A172 (cell line): ENCODE results near the gene PTPRG. TPM values are rescaled to one million over a fixed set of nuclear protein-coding genes. Genes with fewer than 3 reads are reported as not detected.

Experiments
- DNase-seq: peaks from one replicate; pipeline ENCODE4 v3.0.0-alpha.2; 2015; ENCODE audit warnings: low spot score
- total RNA-seq: library from RNA; depleted of rRNA; stranded (reverse); fragments of >200 nt; shearing (Covaris generic); gene quantifications from 2 replicates; pipeline ENCODE4 v1.2.3, GENCODE V29; 2014

The PTPRG gene
- total RNA-seq, 1 experiment from 2014 or later, result 7.3 TPM

DNA sequence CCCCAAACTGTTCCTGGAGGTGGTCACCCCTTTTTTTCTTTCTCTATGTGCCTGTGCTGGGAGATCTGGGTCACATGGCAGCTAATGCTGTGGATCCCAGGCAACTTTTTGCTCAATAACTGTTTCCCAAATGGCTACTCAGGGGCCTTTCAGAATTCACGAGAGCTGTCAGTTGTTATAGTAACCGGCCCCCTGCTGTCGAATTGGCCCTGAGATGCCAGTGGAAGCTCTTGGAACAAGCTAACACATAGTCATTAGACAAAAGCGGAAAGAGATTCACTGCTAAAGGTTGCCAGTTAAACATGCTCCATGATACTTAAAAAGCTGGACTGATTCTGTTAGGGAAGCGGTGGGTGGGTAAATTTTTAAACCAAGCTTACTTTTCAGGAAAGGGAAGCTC lies 667.8 kb downstream of the PTPRG start:
- DNase-seq, result no peak

DNA sequence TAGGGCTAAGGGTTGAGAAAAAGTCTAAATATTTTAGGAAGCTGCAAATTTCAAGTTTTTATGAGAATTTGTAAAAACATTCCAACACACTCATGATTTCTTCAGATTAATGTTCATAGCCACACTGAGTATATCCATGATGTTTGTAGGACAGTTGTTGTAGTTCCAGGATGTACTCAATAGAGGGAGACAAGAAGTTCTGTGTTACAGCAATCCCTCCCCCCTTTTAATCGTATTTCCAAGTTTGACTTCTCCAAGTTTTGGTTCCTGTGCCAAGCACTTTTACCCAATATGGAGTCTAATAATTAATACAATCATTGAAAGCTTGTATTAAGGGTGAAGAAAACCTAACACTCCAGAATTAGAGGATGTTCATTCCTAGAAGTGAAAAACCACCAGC lies 668.5 kb downstream of the PTPRG start:
- DNase-seq, result no peak

DNA sequence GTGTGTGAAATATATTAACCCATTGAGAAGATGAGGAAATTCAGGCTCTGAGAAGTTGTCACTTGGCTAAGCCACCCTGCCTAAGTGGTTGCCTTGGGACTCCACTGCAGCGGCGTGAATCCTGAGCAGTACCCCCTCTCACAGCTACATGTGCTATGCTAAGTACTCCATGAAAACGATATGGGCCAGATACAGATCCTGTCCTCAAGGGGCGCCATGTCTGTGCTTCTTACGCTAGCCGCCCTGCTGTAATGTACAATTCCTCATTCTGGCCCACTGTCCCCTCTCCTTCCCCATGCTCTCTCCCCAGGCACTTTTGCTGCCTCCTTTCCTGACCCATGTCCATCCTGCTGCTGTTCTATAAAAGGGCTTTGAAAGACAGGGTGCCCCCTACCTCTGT lies 671.7 kb downstream of the PTPRG start:
- no peak for DNase-seq

DNA sequence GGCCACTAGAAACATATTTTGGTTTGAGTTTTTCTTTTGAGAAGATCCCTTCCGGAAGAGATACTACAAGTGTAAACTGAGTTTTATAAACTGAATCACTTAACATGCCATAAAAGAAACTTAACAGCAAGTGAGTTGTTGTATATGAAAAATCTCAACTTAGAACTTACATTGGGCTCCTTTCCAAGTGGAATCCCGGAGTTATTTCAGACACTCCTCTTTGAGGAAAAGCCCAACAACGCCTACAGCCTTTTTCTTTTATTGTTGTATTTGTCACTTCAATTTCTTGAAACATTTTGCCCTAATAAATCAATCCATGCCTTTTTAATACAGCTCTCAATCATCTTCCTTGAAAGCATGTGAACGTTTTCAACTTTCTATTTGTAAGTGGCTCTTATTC lies 674.6 kb downstream of the PTPRG start:
- no peak for DNase-seq

DNA sequence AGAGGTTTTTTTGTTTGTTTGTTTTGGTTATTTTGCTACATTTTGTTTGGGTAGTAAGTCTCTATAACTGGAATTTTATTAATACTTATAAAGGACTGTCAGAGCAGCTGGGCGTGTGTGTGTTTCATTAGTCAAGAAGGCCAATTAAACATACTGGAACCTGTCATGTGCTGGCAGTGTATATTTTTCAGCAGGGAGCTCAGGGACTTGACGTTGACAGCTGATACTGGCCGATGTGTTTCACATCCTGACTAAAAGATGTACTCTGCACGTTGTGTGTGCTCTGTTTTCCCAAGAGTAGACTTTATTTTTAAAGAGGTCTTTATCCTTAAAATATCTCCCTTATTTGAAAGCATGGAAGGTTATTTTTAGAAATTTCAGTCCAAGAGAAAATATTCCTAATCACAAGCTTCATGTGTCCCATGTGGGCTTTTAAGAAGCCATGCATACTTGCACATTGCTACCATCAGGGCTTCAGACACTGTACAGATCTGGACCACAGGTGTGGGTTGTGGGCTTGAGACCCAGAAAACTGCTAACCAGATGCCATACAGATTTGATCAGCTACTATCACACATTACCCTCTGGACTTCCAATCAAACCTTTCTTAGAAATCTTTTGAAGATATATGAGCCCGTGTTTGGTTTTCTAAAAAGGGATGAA lies 676.0 kb downstream of the PTPRG start:
- DNase-seq, result no peak

DNA sequence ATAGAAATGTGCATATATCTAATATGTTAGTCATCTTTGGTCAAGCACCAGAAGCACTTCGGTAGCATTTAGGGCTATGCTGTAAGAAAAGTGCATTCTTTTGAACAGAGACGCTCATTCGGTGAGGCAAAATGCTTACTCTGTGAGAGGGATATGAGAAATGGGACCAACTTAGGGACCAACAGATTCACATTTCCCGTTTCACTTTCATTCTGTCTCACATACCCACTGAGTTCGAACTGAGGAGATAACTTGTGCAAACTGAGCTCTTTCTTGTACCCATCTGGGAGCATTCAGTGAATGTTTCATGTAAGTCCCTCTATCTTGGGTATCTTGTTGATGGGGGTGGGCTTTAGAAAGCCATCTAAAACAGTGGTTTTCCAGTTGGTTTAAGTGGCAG lies 676.6 kb downstream of the PTPRG start:
- no peak for DNase-seq

DNA sequence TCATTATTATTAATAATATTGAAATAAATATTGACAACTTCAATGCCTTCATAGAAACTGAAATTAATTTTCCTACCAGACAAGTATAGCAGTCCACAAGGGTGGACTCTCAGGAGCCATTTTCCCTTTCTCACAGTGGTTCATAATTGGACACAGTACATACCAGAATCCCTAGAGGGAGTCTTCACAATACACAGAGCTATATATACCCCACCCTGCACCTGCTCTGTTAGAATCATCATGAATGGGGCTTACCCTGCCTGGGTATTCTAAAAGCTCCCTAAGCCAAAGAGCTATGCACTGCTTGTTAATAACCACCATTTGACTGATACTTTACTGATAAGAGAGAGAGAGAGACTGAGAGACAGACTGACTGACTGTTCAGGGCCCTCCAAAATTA lies 677.1 kb downstream of the PTPRG start:
- no peak for DNase-seq

DNA sequence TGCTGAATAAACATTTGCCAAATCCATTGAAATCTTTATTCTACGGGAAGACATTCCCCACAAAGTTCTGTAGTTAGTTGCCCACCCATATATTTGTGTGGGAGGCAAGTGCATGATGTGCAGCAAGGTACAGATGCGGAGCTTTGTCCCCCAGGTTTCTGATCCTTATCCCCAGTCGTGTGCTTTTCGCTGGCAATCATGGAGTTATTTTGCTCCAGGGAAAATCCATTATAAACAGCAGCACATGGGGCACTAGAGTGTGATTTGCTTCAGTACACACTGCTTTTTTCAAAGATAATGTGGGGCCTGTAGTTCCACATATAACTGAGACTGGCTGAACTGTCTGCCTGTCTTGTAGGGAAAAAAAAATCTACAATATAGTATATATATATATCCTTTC lies 679.9 kb downstream of the PTPRG start:
- no peak for DNase-seq

DNA sequence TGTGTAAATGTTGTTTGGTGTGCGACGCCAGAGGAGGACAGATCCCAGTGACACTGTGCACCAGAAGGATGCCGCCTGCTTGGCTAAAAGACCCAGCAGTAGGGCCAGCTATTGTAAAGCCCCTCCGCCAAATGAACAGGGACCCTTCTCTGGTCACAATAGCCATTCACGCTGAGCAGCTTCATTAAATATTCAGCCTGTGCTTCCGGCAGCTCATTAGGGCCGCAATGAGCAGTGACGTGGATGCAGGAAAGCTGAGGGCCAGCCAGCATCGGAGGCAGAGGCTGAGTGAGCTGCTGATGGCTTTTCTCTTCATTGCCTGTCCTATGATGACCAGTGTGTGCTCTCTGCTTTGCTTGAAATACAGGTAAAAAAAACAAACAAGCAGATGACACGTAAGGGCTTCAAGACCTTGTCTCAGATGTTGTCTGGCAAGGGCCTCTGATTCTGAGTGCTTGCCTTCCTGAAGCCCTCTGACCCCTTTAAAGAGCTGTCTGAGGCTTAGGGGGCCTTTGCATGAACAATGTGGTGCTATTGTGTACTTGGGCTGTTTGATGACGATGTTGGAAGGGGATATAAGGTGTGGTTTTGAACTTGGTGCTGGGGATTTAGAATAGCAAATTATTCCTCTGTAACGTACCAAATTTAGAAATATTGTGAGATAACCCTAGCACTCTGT lies 681.6 kb downstream of the PTPRG start:
- DNase-seq, result no peak

DNA sequence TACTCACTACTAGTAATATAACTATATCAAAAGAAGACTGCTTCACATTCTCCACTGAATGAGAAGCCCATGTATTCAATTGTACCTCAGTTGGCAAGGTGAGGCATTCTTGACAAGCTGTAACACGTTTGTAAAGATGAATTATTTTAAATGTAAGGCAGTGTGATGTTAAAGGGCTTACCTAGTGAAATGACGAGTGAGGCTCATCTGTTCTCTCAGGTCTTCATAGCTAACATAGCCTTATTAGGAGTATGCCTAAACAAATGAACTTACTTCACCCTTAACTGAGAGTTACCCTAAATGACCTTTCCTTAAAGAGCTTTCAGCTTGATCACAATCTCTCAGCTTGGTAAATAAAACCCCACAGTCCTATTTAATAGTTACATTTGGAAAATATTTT lies 684.7 kb downstream of the PTPRG start:
- no peak for DNase-seq

DNA sequence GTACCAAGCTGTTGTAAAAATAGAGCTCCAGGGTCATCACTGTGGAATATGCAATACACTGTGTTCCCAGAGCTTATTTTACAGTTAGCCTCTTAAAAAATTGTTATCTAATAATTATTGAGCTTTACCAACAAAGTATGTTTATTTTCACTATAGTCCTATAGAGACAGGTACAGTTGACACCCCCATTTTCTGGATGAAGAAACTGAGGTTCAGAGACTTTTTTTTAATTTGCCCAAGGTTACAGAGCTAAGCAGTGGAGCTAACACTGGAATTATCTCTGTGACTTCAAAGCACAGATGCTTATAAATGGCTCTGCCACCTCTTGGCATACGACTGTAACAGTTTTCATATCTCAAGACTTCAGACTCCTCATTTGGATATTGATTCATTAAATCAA lies 685.6 kb downstream of the PTPRG start:
- DNase-seq, result no peak

DNA sequence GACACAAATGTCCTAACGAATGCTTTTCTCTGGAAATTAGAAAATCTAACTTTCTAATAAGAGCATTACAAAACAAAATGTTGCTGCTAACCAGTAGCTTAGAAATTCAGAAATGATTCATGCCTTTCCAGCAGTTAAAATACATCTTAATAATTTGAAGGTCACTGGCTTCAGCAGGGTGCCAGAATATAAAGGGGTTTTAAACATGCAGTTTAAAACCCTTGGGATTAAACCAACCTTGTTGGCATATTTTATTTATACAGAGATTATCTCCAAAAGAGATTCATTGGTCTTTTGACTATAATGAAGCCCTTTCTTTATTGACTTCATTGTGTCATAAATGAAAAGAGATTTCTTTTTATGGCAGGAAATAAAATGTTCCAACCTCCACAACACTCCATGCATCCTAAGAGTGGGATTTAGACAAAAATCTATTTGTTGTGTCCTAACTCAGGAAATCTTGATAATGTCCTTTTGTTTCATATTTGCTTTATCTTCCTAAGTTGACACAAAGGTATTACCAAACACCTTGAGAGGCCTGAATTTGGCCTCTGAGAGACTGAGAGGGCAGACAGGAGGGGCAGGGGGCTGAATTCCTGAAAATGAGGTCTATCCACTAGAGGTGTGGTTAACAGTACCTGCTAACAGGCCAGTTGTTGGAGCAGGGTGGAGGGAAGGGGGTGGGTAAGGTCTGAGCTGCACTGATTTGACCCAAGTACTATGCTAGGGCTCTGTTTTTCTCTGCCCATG lies 687.5 kb downstream of the PTPRG start:
- DNase-seq, result no peak

DNA sequence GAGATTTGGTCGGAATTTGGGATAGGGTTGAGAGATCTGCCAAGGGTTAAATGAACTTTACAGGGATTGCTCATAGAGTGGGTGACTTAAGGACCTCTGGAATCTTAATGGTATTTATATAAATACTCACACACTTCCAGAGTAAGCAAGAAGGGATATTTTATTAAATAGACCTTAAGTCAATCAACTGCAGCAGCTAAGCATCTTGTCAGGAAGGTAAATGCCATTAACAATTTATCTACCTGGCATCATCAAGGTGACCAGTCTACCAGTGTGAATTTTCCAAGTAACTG lies 688.1 kb downstream of the PTPRG start:
- no peak for DNase-seq

DNA sequence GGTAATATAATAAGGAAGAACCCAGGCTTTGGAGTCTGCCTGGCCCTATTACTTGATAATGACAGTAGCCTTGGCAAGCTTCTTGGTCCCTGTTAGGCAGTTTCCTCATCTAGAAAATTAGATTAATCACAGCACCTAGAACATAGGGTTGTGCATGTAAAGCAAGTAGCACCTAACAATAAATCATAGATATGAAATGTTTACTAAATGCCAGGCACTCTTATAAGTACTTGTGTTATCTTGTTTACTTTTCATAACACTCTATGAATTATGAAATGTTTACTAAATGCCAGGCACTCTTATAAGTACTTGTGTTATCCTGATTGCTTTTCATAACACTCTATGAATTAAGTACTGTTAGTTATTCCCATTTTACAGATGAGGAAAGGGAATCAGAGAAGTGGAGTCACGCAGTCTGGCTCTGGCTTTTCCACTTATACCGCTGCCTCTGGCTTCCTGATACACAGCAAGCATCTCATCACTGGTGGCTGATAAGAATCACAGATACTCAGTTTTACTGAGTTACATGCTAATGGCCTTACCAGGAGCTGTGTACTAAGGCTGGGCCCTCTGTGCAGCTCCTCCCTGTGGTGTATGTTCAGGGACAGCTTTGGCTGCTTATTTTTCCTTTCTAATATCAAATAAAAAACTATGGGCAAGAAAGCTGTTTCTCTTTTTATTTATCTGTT lies 688.6 kb downstream of the PTPRG start:
- DNase-seq, result no peak

DNA sequence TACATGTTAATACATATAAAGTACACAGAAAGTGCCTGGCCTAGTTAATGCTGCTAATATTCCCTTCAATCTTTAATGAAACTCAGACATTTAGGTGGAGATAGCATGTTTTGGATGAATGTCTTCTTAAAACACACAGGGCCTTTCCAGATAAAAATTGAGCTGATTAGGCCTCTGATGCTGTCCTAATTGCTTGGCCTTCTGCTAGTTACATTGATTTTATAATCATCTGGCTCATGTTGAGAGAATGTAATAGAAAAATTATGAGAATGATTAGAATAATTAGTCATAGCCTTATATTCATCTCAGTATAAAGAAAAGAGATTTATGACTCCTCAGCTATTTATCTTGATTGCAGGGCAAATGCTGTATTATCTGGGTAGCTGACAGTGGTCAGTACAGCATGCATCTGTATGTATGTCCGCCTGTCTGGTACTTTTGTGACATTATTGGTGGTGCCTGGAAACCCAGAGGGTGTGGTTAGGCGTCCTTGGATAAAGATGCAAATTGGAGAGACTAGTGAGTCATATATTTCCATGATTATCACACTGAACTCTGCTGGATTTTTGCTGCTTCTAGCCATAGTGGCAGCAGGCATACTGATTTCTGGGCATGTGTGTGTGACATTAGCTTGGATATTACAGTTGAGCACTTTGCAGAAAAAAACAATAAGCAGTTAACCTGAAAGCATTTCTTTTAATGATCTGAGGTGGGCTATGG lies 691.2 kb downstream of the PTPRG start:
- peak; percentile 18 for DNase-seq

DNA sequence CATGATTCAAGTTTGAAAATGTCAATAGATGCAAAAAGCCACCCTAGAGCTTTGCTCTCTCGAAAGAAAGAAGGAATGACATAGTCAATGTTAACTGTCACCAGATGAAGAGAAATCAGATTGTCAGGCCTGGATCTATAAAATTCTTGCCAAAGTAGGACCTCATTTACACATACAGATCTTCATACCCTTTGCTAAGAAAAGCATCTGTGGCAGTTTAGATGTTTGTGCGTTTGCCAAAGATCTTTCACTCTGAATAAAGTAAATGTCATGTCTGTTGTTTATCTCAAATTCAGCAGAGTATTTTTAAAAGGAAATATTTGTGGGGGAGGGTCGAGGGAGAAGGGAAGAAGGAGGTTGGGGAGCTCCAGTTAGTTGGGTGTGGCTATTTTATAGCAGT lies 692.6 kb downstream of the PTPRG start:
- DNase-seq, result no peak

DNA sequence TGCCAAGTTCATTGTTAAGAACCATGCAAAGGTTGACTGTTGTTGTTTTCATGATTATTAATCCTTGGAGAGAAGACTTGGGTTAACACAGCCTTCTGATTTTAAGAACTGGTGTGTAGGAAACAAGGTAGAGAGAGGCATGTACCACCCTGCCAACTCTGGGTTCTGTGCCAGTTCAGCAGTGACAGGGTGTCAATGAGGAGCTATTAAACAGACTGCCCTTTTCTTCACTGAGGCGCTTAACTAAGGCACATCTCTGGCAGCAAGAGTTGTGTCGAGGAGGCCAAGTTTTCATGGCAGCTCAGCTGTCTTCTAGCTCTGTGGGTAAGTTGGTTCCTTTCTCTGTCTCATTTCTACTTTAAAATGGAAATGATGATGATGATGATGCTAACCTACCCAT lies 694.4 kb downstream of the PTPRG start:
- no peak for DNase-seq

DNA sequence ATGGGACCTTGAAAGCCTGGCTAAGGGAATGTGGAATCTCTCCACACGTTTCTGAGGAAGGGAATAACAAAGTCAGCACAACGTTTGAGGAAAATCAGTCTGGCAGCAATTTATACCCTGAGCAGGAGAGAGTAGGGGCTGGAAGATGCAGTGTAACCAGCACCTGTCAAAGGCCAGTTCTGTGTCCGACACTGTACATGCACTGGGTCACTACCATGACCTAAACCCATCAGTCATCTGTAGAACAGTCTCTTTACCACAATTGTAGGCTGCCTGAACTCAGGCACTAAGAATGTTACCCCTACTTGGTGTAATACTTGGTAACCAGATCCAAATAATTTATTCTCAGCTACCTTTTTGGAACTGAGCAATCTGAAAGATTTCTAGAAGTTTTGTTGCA lies 698.6 kb downstream of the PTPRG start:
- DNase-seq, result no peak

DNA sequence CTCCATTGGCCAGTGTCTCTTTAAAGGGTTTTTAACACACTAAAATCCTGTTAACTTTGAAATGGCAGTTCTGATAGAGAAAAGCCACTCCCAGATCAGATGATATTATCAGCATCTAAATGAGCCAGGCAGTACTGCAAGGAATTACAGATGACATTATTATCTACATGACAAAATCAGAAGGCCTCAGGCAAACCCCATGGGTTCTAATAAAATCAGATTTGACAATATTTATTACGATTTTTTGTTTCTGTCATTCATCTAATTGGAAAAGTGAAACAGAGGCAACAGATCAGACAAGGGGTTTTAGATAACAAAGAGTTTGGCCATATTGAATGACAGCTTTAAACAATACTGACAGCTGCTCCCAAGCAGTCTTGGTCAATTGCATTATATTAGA lies 699.3 kb downstream of the PTPRG start:
- no peak for DNase-seq

DNA sequence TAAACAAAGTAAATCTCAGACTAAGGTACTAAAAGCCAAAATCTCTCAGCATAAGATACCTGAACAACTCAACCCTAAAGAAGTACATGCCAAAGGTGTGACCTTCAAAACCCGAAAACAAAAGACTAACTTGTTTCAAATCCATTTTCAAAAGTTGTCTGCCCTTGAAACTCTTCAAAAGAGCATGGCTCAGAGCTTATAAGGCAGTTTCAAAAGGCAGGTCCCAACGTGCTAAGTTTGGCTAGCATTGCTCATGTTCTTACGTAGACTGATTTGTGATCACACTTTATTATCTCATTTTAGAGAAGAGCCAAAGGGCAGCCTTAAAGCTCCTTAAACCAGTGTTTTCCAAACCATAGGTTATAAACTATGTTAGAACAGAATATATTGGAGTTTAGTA lies 699.8 kb downstream of the PTPRG start:
- no peak for DNase-seq

DNA sequence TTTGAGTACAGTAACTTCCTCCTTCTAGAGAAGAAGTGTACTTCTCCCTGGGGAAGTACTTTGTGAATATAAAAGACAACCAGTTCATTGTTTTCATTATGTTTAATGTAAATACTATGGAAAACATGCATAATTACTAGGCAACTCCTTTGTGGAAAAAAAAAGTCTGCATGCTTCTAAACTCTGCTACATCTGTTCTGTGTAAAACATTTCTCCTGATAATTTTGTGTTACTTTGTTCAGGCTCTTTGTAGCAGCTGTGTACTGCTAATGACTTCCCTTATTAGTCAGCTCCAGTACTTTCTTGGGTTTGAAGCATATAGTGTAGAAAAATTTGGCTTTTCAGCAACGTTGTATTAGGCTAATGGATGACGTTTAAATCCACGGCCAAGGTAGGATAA lies 700.4 kb downstream of the PTPRG start:
- no peak for DNase-seq

DNA sequence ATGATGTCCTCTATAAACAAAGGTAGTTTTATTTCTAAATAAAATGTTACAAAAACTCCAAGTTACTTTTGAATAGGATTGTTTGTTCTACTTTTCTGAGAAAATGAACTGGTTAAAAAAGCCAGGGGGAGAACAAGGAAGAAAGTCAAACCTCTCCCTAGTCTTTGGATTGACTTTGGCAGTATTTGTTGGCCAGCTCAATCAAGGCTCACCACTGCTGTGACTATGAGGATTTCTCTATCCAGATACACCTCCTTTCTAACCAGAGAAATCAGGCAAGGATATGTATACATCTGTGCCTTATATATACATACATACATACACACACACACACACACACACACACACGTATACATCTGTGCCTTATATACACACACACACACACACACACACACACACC lies 704.2 kb downstream of the PTPRG start:
- DNase-seq, result no peak
